Karpas-422 (cell line): ENCODE results near the gene PAPOLG. TPM values are rescaled to one million over a fixed set of nuclear protein-coding genes. Genes with fewer than 3 reads are reported as not detected.

Experiments
- DNase-seq: peaks from one replicate; pipeline ENCODE4 v3.0.0-alpha.2; 2015
- H2AFZ ChIP-seq: fragments of 200-600 bp; sonication (generic); 2 replicates; pipeline ENCODE4 v1.6.1; 2014; ENCODE audit warnings: antibody characterized with exemption, low read length, mixed read lengths
- H3K27ac ChIP-seq: fragments of 200-600 bp; sonication (generic); 2 replicates; pipeline ENCODE4 v1.5.1; 2014; ENCODE audit warnings: mild to moderate bottlenecking, low read length, moderate library complexity
- H3K27me3 ChIP-seq: fragments of 200-600 bp; sonication (generic); 2 replicates; pipeline ENCODE4 v1.6.1; 2014; ENCODE audit warnings: low read length, mixed read lengths
- H3K36me3 ChIP-seq: fragments of 200-600 bp; sonication (generic); 2 replicates; pipeline ENCODE4 v1.6.1; 2014; ENCODE audit warnings: low read length, mixed read lengths; ENCODE audit not compliant: insufficient read depth
- H3K4me1 ChIP-seq: fragments of 200-600 bp; sonication (generic); 2 replicates; pipeline ENCODE4 v1.6.1; 2014; ENCODE audit warnings: mild to moderate bottlenecking, low read length, mixed read lengths
- H3K4me2 ChIP-seq: fragments of 200-600 bp; sonication (generic); 2 replicates; pipeline ENCODE4 v1.6.1; 2014; ENCODE audit warnings: low read length, low read depth, mild to moderate bottlenecking; ENCODE audit not compliant: poor library complexity, severe bottlenecking
- H3K4me3 ChIP-seq: fragments of 200-600 bp; sonication (generic); 2 replicates; pipeline ENCODE4 v1.5.1; 2014; ENCODE audit warnings: mild to moderate bottlenecking, antibody characterized with exemption, low read length, mixed read lengths
- H3K79me2 ChIP-seq: fragments of 200-600 bp; sonication (generic); 2 replicates; pipeline ENCODE4 v1.6.1; 2014; ENCODE audit warnings: mild to moderate bottlenecking, low read length, mixed read lengths
- H3K9ac ChIP-seq: fragments of 200-600 bp; sonication (generic); 2 replicates; pipeline ENCODE4 v1.6.0; 2014; ENCODE audit warnings: low read length
- H3K9me2 ChIP-seq: fragments of 200-600 bp; sonication (generic), shearing (Covaris generic); replicated peaks from 2 replicates; pipeline ENCODE4 v1.6.0; 2014; ENCODE audit warnings: mild to moderate bottlenecking, low read length, moderate library complexity; ENCODE audit not compliant: insufficient read depth
- H3K9me3 ChIP-seq: fragments of 300-700, 200-600 bp; sonication (generic); 2 replicates; pipeline ENCODE4 v1.6.1; 2014; ENCODE audit warnings: low read length, mixed read lengths
- H4K20me1 ChIP-seq: fragments of 200-600 bp; sonication (generic); 2 replicates; pipeline ENCODE4 v1.6.1; 2014; ENCODE audit warnings: mild to moderate bottlenecking, antibody characterized with exemption, low read length, low read depth; ENCODE audit not compliant: insufficient read depth
- total RNA-seq: library from RNA; depleted of rRNA; stranded (reverse); fragments of >200 nt; shearing (Covaris generic); gene quantifications from 2 replicates; pipeline ENCODE4 v1.2.3, GENCODE V29; 2014; ENCODE audit warnings: low replicate concordance

PAPOLG gene
- total RNA-seq, 1 experiment from 2014 or later, result 41.3 TPM

DNA sequence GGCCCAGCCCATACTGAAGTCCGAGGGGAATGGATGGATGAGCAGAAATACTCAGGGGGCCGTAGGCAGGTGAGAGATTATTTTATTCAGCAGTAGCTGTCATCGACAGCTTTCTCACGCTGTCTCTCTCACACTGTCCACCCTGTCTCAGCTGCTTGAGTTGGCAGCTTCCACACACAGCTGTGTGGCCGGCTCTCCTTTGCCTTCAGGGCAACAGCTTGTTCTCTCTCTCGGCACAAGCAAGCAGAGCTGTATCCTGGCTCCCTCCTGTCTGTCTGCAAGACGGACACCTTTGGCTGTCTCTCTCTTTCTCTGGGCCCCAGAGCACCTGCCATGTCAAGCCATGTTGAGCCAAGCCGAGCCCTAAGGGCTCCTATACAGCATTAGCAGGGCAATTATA lies 9.8 kb upstream of the PAPOLG start:
- H3K4me1 ChIP-seq, result no peaks in the 10 kb centered on the region
- no peaks in the 10 kb centered on the region for H3K27me3 ChIP-seq
- H2AFZ ChIP-seq, result no peak overlapping the region
- no peaks in the 10 kb centered on the region for H3K79me2 ChIP-seq
- no peak overlapping the region for H3K4me2 ChIP-seq
- no peak for DNase-seq
- H3K4me3 ChIP-seq, result no peak overlapping the region
- H3K9ac ChIP-seq, result no peak overlapping the region
- no peaks in the 10 kb centered on the region for H4K20me1 ChIP-seq
- H3K27ac ChIP-seq, result no peak overlapping the region
- H3K9me2 ChIP-seq, result no peaks in the 10 kb centered on the region
- H3K9me3 ChIP-seq, result no peaks in the 10 kb centered on the region
- no peaks in the 10 kb centered on the region for H3K36me3 ChIP-seq

DNA sequence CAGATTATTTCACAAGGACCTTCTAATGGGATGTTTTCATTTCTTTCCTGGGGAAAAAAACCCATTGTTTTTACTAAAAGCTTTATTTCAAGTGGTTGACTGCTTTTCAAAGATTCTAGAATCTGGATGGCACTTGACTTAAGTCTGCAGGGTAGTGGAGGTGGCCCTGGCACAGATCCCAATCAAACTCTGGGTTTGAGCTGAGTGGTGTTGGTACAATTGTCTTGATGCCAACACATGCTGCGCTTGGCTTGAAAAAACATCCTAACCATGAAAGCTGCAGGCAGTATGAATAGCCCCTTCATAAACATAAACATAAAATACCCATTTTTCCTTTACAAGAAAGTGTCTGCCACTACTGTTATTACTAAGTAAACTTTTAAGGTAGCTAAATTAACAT lies 3.6 kb downstream of the PAPOLG start:
- peaks cover 80% of the 10 kb centered on the region for H3K79me2 ChIP-seq
- H3K27me3 ChIP-seq, result no peaks in the 10 kb centered on the region
- H4K20me1 ChIP-seq, result peaks cover 11% of the 10 kb centered on the region
- no peak overlapping the region for H3K27ac ChIP-seq
- no peak overlapping the region for H3K4me3 ChIP-seq
- H3K9ac ChIP-seq, result no peak overlapping the region
- no peaks in the 10 kb centered on the region for H3K9me3 ChIP-seq
- no peaks in the 10 kb centered on the region for H3K9me2 ChIP-seq
- no peak for DNase-seq
- no peak overlapping the region for H3K4me2 ChIP-seq
- H3K36me3 ChIP-seq, result peaks cover 48% of the 10 kb centered on the region
- H2AFZ ChIP-seq, result no peak overlapping the region
- peaks cover 34% of the 10 kb centered on the region for H3K4me1 ChIP-seq

DNA sequence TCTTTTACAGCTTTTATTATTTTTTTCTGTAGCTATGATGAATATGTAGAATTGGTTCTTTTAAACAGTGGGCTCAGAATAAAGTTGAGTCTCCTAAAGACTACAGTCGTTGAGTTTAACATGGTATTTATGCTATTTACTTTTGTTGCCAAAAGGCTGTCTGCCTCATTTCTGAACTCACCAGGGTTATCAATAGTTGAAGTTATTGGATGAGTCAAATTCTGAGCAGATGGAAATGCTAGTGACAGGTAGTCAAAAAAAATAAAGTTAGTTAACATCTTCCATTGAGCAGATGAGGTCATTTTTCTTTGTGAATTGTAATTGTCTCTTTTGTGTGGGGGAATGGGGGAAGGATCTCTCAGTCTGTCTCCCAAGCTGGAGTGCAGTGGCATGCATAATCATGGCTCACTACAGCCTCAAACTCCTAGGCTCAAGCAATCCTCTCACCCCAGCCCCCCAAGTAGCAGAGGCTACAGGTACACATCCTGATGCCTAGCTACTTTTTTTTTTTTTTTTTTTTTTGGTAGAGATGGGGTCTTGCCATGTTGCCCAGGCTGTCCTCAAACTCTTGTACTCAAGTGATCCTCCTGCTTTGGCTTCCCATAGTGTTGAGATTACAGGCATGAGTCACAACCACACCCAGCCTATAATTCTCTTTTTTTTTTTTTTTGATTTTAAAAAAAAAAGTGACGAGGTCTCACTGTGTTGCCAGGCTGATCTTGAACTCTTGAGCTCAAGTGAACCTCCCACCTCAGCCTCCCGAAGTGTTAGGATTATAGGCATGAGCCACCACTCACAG lies 8.9 kb downstream of the PAPOLG start:
- Histone ChIP-seq H3K27me3 (no peaks in the 10 kb centered on the region), H3K36me3 (peaks cover 90% of the 10 kb centered on the region), H3K4me2 (no peak overlapping the region), H3K9ac (no peak overlapping the region), H3K4me3 (no peak overlapping the region), H2AFZ (no peak overlapping the region), H3K79me2 (peaks cover 73% of the 10 kb centered on the region), H4K20me1 (no peaks in the 10 kb centered on the region), H3K27ac (no peak overlapping the region), H3K9me3 (no peaks in the 10 kb centered on the region), H3K9me2 (no peaks in the 10 kb centered on the region), H3K4me1 (peaks cover 16% of the 10 kb centered on the region)
- no peak for DNase-seq

DNA sequence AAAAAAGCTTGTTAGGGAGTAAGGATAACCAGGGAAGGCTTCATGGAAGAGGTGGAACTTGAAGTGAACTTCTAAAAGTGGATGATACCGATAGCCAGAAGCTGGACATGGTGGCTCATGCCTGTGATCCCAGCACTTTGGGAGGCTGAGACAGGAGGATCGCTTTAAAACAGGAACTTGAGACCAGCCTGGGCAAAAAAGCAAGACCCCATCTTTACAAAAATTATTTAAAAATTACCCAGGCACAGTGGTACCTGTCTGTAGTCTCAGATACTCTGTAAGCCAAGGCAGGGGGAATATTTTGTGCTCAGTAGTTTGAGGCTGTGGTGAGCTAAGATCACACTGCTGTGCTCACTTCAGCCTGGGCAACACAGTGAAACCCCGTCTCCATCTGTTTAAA lies 10.2 kb downstream of the PAPOLG start:
- peaks cover 86% of the 10 kb centered on the region for H3K36me3 ChIP-seq
- H3K27ac ChIP-seq, result no peak overlapping the region
- H3K9me3 ChIP-seq, result no peaks in the 10 kb centered on the region
- H3K79me2 ChIP-seq, result peaks cover 68% of the 10 kb centered on the region
- no peaks in the 10 kb centered on the region for H3K9me2 ChIP-seq
- H3K4me1 ChIP-seq, result peaks cover 12% of the 10 kb centered on the region
- no peak overlapping the region for H3K9ac ChIP-seq
- no peaks in the 10 kb centered on the region for H4K20me1 ChIP-seq
- no peak overlapping the region for H3K4me2 ChIP-seq
- no peak for DNase-seq
- no peak overlapping the region for H2AFZ ChIP-seq
- no peaks in the 10 kb centered on the region for H3K27me3 ChIP-seq
- H3K4me3 ChIP-seq, result no peak overlapping the region

DNA sequence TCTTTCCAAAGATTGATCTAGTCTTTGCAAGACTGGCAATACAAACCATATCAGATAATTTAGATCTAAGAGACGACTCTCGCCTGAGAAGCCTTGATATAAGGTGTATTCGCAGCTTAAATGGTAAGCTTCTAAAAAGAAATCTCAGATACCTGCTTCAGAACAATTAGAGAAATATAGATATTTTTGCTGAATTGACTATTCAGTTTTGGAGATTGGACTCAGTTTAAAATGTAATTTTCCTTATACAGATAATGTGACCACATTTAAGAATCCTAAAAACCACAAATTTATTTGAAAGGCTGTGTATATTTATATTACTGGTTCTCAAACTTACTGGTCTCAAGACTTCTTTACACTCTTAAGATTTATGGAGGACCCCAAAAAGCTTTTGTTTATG lies 15.4 kb downstream of the PAPOLG start:
- peaks cover 79% of the 10 kb centered on the region for H3K36me3 ChIP-seq
- H3K4me3 ChIP-seq, result no peak overlapping the region
- H4K20me1 ChIP-seq, result no peaks in the 10 kb centered on the region
- H3K79me2 ChIP-seq, result peaks cover 43% of the 10 kb centered on the region
- no peak overlapping the region for H2AFZ ChIP-seq
- no peak overlapping the region for H3K4me2 ChIP-seq
- H3K9me3 ChIP-seq, result no peaks in the 10 kb centered on the region
- no peaks in the 10 kb centered on the region for H3K27me3 ChIP-seq
- no peak overlapping the region for H3K9ac ChIP-seq
- H3K9me2 ChIP-seq, result no peaks in the 10 kb centered on the region
- no peak overlapping the region for H3K27ac ChIP-seq
- no peaks in the 10 kb centered on the region for H3K4me1 ChIP-seq
- no peak for DNase-seq

DNA sequence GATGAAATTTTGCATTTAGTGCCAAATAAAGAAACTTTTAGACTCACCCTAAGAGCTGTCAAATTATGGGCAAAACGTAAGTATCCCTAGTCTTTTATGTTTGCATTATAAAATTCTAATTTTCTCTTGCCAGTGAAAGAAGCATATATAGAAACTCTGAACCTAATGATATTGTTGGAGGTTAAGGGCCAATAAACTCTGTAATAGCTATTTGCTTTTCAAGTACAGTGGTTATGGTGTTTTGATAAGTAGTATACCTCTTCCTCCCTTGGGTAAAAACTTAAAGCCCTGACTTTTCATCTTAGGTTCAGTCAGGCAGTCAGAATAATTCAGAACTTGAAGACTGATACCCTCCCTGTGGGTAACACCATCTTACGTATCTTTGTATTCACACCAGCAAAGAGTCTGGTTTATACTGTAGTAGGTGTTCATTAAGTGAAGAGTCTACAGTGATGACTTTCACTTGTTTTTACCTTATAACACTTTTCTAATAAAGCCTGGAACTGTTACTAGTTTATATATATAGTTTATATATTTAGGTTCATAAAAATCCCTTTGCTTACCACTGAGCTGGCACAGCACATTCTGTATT lies 19.1 kb downstream of the PAPOLG start:
- no peaks in the 10 kb centered on the region for H4K20me1 ChIP-seq
- no peak for DNase-seq
- peaks cover 24% of the 10 kb centered on the region for H3K79me2 ChIP-seq
- H3K36me3 ChIP-seq, result peaks cover 64% of the 10 kb centered on the region
- H3K9me2 ChIP-seq, result no peaks in the 10 kb centered on the region
- H2AFZ ChIP-seq, result no peak overlapping the region
- H3K4me2 ChIP-seq, result no peak overlapping the region
- no peak overlapping the region for H3K27ac ChIP-seq
- H3K4me1 ChIP-seq, result no peaks in the 10 kb centered on the region
- no peak overlapping the region for H3K4me3 ChIP-seq
- no peak overlapping the region for H3K9ac ChIP-seq
- H3K27me3 ChIP-seq, result no peaks in the 10 kb centered on the region
- no peaks in the 10 kb centered on the region for H3K9me3 ChIP-seq

DNA sequence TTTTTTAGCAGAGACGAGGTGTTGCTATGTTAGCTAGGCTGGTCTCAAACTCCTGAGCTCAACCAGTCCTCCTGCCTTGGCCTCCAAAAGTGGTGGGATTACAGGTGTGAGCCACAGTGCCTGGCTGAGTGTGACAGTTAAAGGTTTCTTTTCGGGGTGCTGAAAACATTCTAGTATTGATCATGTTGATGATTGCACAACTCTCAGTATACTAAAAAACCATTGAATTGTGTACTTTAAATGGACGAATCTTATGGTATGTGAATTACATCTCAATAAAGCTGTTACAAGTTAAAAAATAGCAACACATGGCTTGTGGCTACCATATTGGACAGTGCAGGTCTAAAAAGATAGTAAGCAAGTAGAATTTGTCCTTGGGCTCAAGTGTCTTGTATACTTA lies 22.3 kb downstream of the PAPOLG start:
- Histone ChIP-seq H3K9me3 (no peaks in the 10 kb centered on the region), H3K79me2 (peaks cover 12% of the 10 kb centered on the region; the same call in 1 of the 2 replicates), H3K36me3 (peaks cover 56% of the 10 kb centered on the region), H4K20me1 (no peaks in the 10 kb centered on the region), H3K9ac (no peak overlapping the region), H3K27me3 (no peaks in the 10 kb centered on the region), H3K4me2 (no peak overlapping the region), H2AFZ (no peak overlapping the region), H3K4me1 (no peaks in the 10 kb centered on the region), H3K9me2 (no peaks in the 10 kb centered on the region), H3K4me3 (no peak overlapping the region), H3K27ac (no peak overlapping the region)
- no peak for DNase-seq

DNA sequence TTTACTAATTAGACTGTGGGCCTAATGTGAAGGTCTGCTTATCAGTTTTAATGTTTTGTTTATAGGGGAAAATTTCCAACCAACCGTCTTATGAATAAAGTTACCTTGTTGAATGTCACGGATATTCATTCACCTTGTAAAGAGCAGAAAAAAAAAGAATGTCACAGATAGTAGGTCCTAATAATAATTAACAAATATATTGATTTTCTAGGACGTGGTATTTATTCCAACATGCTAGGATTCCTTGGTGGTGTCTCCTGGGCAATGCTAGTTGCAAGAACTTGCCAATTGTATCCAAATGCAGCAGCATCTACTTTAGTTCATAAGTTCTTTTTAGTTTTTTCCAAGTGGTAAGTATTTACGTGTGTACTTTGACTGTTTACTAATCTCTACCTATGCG lies 23.4 kb downstream of the PAPOLG start:
- Histone ChIP-seq H3K27ac (no peak overlapping the region), H3K9me3 (no peaks in the 10 kb centered on the region), H2AFZ (no peak overlapping the region), H3K36me3 (peaks cover 51% of the 10 kb centered on the region), H4K20me1 (no peaks in the 10 kb centered on the region), H3K4me3 (no peak overlapping the region), H3K27me3 (no peaks in the 10 kb centered on the region), H3K9me2 (no peaks in the 10 kb centered on the region), H3K79me2 (0 out of 2 replicates have a peak, but pooled peaks cover 6% of the 10 kb centered on the region), H3K9ac (no peak overlapping the region), H3K4me1 (no peaks in the 10 kb centered on the region), H3K4me2 (no peak overlapping the region)
- no peak for DNase-seq
